ENCODE measurements around the gene UCP1. TPM values are rescaled to one million over a fixed set of nuclear protein-coding genes. Genes with fewer than 3 reads are reported as not detected.

UCP1 gene, protein sequence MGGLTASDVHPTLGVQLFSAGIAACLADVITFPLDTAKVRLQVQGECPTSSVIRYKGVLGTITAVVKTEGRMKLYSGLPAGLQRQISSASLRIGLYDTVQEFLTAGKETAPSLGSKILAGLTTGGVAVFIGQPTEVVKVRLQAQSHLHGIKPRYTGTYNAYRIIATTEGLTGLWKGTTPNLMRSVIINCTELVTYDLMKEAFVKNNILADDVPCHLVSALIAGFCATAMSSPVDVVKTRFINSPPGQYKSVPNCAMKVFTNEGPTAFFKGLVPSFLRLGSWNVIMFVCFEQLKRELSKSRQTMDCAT
- total RNA-seq, result not detected
- long read RNA-seq, result 0 reads

- no peaks in the 10 kb centered on the region for H3K36me3 ChIP-seq
- H3K27me3 ChIP-seq (ENCODE audit: low read depth), result peaks cover 64% of the 10 kb centered on the region
- intact Hi-C loops (cut with micrococcal nuclease), result no loop called here
- DNase-seq, result peak; percentile 14
- H3K9me3 ChIP-seq (replicated peaks), result peaks cover 13% of the 10 kb centered on the region
- no peak within 1 kb of the TSS for H3K27ac ChIP-seq (replicated peaks)
- TF ChIP-seq, protein P1, sequence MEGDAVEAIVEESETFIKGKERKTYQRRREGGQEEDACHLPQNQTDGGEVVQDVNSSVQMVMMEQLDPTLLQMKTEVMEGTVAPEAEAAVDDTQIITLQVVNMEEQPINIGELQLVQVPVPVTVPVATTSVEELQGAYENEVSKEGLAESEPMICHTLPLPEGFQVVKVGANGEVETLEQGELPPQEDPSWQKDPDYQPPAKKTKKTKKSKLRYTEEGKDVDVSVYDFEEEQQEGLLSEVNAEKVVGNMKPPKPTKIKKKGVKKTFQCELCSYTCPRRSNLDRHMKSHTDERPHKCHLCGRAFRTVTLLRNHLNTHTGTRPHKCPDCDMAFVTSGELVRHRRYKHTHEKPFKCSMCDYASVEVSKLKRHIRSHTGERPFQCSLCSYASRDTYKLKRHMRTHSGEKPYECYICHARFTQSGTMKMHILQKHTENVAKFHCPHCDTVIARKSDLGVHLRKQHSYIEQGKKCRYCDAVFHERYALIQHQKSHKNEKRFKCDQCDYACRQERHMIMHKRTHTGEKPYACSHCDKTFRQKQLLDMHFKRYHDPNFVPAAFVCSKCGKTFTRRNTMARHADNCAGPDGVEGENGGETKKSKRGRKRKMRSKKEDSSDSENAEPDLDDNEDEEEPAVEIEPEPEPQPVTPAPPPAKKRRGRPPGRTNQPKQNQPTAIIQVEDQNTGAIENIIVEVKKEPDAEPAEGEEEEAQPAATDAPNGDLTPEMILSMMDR (IDR thresholded peaks at IDR 0.05; ENCODE audit: borderline replicate concordance), result no peak
- peaks cover 22% of the 10 kb centered on the region for H3K4me1 ChIP-seq
- peak within 1 kb of the TSS; percentile 70 for H3K4me3 ChIP-seq
Observed at GRCh38 chr4:140568507-140569306, at the start of gene UCP1. Gene UCP1, minus strand, starts transcription at chr4:140568961. Its CDS starts 232 bp downstream, at chr4:140568729.

DNA sequence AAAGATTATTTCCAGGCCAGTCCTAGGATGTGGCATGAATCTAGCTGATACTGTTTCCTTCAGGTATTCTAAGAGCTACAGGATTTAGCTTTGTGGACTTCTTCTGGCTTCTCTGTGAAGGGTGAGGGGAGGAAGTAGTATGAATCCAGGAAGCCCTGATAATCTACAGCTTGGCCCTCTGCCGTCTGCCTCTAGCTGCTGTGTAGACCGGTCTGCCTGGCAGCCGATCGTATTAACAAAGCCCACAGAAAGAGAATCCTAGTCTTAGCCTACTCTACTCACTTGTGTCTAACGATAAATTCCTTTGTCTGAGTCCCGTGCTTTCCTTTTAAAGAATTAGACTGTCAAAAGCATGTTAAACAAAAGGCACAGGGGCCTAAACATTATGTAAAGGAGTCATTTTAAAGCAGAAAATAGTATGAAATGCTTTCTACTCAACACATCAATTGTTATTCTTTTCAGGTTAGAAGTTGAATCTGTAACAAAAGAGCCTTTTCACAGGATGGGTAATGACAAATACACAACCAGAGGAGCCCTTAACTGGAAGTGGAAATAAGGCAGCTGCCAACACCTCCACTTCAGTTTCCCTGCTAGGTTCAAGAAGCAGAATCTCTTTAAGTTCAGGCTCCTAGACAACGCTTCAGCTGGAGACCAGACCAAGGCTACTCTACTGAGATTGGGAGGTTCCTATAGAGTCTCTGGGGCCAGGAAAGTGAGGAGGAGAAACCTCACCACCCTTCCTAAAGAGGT lies 48.9 kb upstream of the UCP1 start:
- TF ChIP-seq, protein P1 (IDR thresholded peaks at IDR 0.05; ENCODE audit: borderline replicate concordance), result no peak
- no peak for DNase-seq
- H3K4me1 ChIP-seq, result no peaks in the 10 kb centered on the region
- H3K27me3 ChIP-seq (ENCODE audit: low read depth), result no peaks in the 10 kb centered on the region
- H3K4me3 ChIP-seq, result no peak overlapping the region
- no peaks in the 10 kb centered on the region for H3K9me3 ChIP-seq (replicated peaks)
- peaks cover 15% of the 10 kb centered on the region for H3K36me3 ChIP-seq
- no peak overlapping the region for H3K27ac ChIP-seq (replicated peaks)
- intact Hi-C loops (cut with micrococcal nuclease), result loop anchor here (5.0 kb wide), 1 partner anchor 235 kb away; no protein-coding TSS in a partner anchor

DNA sequence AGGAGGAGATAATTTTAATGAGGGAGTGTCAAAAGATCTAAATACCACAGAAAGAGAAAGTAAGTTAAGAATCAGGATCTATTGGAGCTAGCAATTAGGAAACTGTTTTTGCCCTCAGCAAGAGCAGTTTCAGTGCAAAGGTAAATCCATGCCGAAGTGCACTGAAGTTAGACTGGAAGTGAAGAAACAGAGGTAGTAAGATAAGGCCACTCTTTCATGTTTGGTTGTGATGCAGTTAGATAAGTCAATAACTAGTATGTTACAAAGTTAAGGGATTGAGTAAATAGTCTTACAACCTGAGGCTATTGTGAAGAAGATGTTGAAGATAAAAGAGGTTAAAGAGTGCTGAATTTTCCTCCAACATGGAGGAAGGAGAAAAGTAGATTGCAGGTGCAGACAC lies 46.7 kb upstream of the UCP1 start:
- no peaks in the 10 kb centered on the region for H3K27me3 ChIP-seq (ENCODE audit: low read depth)
- no peaks in the 10 kb centered on the region for H3K36me3 ChIP-seq
- intact Hi-C loops (cut with micrococcal nuclease), result loop anchor here (5.0 kb wide), 1 partner anchor 237 kb away; no protein-coding TSS in a partner anchor
- no peak overlapping the region for H3K4me3 ChIP-seq
- no peak overlapping the region for H3K27ac ChIP-seq (replicated peaks)
- no peaks in the 10 kb centered on the region for H3K4me1 ChIP-seq
- TF ChIP-seq, protein P1 (IDR thresholded peaks at IDR 0.05; ENCODE audit: borderline replicate concordance), result no peak
- no peaks in the 10 kb centered on the region for H3K9me3 ChIP-seq (replicated peaks)
- no peak for DNase-seq

DNA sequence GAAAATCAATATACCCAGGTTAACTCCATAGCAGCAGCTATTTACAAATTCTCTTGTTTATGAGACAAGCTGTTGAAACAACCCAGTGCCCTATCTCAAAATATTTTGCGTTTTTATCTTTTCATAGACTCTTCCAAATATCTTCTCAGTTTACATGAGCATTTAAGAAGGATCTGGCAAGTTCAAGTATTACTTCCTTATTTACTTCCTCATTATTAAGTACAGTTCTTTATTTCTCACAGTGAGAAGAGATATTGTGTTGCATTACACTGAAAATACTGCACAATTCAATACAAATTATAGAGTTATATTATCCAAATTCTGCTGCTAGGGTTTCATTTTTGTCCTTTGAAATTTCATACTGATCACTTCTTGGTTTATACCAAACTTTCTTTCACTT lies 43.6 kb upstream of the UCP1 start:
- Histone ChIP-seq H3K4me3 (no peak overlapping the region), H3K36me3 (no peaks in the 10 kb centered on the region), H3K27ac (replicated peaks) (no peak overlapping the region), H3K4me1 (peaks cover 9% of the 10 kb centered on the region), H3K9me3 (replicated peaks) (no peaks in the 10 kb centered on the region), H3K27me3 (ENCODE audit: low read depth) (no peaks in the 10 kb centered on the region)
- TF ChIP-seq, protein P1 (IDR thresholded peaks at IDR 0.05; ENCODE audit: borderline replicate concordance), result no peak
- no peak for DNase-seq
- intact Hi-C loops (cut with micrococcal nuclease), result no loop called here

GRCh38 chr4:140611854-140612253 lies 43.1 kb upstream of the UCP1 start:
- Histone ChIP-seq H3K9me3 (replicated peaks) (no peaks in the 10 kb centered on the region), H3K27ac (replicated peaks) (no peak overlapping the region), H3K4me3 (no peak overlapping the region), H3K36me3 (no peaks in the 10 kb centered on the region), H3K27me3 (ENCODE audit: low read depth) (no peaks in the 10 kb centered on the region), H3K4me1 (peaks cover 9% of the 10 kb centered on the region)
- TF ChIP-seq, protein P1 (IDR thresholded peaks at IDR 0.05; ENCODE audit: borderline replicate concordance), result no peak
- DNase-seq, result no peak
- intact Hi-C loops (cut with micrococcal nuclease), result no loop called here
